Activated CD8-positive, alpha-beta memory T cell treated with anti-CD3 and anti-CD28 coated beads for 4 hours (primary cell): ENCODE data around the gene ZNF595.
"Not testable (repeated sequence)": the region's sequence is repeated elsewhere in the genome, so short reads cannot be mapped to it uniquely, and the experiment has no call there.

ENCODE experiments used
- DNase-seq, 2 donors: peaks; one replicate each; pipeline ENCODE4 v3.0.0-alpha.2; 2020; ENCODE audit warnings: low read depth in 2 of 2

ZNF595 gene

DNA sequence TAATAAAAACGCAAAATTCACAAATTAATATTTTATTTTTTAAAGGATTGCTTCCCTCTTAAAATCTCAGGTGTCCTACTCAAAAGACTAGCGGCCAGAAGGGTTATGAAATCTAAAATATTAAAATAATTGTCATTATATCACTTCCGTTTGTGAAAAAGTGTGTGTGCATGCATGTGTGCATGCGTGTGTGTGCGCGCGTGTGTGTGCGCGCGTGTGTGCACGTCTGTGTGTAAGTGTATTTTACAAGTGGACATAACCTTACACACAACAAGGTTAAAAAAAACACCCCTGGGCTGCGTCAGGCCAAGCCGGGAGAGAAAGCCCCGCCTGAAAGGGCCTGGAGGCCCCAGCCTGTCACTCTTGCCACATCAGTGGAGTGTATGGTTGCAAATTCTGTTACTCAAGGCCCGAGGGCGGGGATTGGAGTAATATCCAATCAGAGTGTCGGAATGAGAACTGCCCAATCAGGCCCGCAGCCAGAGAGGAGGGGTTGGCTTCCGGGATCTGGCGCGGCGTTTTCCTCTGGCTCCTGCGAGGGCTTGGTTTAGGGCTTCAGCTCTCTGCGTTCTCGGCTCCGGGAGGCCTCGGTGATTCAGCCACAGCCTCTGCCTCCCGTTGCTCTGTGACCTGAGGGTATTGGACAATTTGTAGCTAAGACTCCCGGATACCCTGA is at the start of gene ZNF595:
ZNF595 (plus strand) TSS at position 518 of the 676 bp plus-strand sequence. CDS start 168 bp downstream, outside the sequence.
- not testable (repeated sequence) for DNase-seq

DNA sequence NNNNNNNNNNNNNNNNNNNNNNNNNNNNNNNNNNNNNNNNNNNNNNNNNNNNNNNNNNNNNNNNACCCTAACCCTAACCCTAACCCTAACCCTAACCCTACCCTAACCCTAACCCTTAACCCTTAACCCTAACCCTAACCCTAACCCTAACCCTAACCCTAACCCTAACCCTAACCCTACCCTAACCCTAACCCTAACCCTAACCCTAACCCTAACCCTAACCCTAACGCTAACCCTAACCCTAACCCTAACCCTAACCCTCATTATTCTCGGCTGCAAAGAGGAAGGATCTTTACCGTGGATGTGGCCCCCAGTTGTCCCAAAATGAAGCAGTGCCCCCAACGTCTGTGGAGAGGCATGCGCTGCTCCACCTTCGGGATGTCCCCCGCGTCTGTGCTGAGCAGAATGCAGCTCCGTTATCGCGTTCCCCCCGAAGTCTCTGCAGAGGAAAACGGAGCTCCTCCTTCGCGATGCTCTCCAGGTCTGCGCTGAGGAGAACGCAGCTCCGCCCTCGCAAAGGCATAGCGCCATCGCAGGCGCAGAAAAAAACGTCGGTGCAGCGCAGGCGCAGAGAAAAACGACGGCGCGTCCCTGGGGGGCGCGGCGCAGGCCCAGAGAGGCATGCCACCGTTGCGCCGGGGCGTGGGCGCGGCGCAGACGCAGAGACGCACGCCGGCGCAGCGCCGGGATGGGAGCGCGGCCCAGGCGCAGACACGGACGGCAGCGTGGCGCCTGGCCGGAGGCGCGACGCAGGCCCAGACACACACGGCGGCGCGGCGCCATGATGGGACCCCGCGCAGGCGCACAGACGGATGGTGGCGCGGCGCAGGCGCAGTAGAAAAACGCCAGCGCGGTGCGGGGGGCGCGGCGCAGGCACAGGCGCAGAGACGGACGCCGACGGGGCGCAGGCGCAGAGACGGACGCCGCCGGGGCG is 42.9 kb upstream of the ZNF595 start:
- DNase-seq: not testable (repeated sequence)

DNA sequence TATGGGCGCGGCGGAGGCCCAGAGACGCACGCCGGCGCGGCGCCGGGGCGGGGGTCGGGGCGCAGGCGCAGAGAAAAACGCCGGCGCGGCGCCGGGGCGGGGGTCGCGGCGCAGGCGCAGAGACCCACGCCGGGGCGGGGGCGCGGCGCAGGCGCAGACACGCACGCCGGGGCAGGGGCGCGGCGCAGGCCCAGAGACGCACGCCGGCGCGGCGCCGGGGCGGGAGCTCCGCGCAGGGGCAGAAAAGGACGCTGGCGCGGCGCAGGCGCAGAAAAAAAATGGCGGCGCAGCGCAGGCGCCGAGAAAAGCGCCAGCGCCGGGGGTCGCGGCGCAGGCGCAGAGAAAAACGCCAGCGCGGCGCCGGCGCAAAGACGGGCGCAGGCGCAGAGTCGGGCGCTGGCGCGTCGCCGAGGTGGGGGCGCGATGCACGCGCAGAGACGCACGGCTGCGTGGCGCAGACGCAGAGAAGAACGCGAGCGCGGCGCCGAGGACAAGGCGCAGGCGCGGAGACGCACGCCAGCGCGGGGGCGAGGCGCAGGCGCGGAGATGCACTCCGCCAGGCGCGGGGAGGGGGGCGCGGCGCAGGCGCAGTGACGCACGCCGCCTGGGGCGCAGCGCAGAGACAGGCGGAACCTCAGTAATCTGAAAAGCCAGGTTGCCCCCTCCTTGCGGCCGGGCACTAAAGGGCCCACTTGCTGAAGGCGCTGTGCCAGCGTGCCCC is 41.9 kb upstream of the ZNF595 start:
- DNase-seq: not testable (repeated sequence)

DNA sequence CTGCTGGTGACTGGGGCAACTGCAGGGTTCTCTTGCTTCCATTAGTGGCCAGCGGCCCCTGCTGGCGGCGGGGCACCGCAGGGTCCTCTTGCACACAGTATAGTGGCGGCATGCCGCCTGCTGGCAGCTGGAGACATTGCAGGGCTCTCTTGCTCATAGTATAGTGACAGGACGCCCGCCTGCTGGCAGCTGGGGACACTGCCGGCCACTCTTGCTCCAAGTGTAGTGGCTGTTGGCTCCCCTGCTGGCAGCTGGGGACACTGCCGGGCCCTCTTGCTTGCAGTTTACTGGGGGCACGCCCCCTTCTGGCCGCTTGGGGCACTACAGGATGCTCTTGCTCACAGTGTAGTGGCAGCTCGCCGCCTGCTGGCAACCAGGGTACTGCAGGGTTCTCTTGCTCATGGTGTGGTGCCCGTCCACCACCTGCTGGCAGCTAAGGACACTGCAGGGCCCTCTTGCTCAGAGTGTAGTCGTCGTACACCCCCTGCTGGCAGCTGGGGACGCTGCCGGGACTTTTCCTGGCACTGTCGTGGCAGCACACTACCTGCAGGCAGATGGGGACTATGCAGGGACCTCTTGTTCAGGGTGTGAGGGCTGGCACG is 41.2 kb upstream of the ZNF595 start:
- DNase-seq: not testable (repeated sequence)

DNA sequence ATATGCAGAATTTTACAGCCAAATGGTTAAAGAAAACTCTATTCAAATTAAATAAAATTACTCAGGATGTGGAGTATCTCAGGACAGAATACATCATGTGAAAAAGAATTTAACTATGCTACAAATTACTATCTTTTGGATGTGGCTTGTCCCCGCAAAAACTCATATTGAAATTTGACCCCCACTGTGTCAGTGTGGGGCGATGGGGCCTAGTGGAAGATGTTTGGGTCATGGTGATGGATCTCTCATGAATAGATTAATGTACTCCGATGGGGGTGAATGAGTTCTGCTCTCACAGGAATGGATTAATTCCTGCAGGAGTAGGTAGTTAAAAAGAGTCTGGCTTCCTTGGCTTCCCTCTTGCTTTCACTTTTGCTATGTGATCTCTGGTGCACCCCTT is 35.0 kb upstream of the ZNF595 start:
- not testable (repeated sequence) for DNase-seq

DNA sequence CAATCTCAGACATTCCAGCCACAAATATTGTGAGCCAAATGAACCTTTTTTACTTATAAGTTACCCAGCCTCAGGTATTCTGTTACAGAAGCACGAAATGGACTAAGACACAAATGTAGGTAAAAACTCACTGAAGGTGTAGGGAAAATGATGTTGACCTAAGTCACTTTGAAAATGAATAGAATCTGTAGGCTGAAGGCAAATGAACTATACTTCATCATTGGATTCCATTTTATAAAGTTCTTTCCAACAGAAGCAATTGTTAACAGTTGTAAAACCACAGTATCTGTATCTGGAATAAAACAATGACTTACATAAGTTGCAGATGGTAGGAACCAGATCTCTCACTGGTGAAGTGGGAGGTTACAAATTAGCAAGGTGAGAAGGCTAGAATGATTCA is 34.5 kb upstream of the ZNF595 start:
- not testable (repeated sequence) for DNase-seq

DNA sequence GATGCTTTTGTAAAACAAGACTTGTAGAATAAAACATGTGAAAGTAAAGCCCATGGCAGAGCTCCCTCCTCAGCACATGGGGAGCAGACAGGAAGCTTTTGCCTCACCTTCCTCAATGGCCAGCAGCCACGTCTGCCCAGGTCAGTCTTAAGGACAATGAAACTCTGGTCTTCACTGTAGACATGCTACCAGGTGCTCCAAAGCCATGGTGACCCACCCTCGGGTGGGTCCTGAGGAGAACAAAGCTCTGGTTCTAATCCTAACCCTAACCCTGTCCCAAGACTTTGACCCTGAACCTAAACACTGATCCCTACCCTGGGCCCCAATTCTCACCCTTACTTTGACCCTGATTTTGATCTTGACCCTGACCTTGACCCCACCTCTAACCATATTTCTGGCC is 30.2 kb upstream of the ZNF595 start:
- DNase-seq: not testable (repeated sequence)

DNA sequence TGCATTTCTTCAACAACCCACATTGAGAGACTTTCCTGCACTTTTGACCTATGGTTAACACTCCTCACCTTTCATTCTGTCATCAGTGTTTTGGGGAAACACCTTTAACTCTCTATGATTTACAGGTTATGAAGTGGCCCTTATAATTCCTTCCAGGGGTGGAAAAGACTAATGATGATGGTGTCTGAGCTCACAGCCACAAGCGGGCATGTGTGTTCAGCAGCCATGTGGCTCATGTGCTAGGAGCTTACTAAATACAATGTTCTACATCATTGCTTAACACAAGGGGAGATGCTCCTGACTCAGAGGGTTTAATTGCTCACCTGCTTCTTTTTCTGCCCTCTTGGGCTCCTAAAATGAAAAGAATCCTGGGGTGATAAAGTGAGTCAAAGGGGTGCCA is 28.8 kb upstream of the ZNF595 start:
- not testable (repeated sequence) for DNase-seq

DNA sequence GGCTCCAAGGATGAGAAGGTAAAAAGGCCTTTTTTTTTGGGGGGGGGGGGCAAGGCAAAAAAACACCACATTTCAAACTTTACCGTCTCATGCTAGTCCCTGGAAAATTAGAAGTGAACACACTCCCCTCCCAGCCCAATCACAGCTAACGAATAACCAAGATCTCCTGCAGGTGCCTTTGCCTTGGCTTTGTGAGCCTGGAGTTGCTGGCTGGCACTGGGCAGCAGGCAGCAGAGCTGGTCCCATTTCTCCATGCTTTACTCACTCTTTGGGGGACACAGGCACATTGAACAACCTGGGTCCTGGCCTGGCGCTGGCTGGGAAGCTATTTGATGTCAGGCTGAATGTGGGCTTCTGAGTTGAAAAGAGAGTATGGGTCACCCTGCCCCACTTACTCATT is 25.6 kb upstream of the ZNF595 start:
- DNase-seq: not testable (repeated sequence)

DNA sequence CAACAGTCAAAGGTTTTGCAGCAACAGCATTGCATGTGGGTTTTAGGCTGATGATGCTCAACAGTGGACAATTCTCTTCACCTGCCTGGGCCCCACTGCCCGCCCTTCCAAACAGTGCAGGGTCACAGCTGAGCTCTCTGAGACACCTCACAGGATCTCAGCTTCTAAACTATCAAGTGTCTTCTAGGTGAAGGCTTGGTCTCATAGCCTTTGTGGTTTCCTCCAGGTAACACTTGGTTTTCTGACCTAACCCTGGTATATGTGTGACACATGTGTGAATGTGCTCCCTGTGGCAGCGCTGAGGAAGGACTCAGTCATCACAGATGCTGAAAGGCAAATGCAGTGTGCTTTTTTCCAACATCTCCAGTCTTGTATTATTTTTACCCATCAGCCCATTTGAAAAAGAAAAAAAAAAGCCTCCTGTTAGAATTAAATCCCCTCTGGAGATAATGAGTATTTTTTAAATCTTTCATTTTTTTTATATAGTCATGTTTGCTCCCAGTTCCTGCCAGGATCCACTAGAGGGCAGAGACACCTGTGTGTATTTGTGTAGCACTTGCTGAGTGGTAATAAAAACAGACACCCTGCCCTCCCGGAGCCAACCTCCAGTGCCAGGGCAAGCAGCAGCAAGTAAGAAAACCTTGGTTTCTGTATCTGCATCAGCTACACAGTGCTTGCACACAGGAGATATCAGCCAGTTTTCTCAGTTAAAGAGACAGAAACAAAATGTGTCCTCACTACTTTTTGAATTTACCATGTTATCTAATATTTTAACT is 24.2 kb upstream of the ZNF595 start:
- not testable (repeated sequence) for DNase-seq

DNA sequence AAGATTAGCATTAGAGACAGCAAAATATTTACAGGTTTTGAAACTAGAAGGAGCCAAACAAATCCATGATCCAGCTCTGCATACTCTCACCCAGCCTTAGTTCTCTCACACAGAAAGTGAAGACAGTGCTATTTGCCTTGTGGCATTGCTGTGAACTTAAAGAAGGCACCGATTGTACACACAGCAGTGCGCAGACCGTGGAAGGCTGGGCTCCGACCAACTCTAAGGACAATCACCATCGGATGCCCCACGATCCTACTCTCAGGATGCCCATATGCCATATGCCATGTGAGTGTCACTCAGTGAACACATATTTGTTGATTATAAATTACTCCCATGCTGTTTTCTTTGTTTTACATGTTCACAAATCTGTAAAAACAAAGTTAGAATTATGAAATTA is 19.8 kb upstream of the ZNF595 start:
- not testable (repeated sequence) for DNase-seq

DNA sequence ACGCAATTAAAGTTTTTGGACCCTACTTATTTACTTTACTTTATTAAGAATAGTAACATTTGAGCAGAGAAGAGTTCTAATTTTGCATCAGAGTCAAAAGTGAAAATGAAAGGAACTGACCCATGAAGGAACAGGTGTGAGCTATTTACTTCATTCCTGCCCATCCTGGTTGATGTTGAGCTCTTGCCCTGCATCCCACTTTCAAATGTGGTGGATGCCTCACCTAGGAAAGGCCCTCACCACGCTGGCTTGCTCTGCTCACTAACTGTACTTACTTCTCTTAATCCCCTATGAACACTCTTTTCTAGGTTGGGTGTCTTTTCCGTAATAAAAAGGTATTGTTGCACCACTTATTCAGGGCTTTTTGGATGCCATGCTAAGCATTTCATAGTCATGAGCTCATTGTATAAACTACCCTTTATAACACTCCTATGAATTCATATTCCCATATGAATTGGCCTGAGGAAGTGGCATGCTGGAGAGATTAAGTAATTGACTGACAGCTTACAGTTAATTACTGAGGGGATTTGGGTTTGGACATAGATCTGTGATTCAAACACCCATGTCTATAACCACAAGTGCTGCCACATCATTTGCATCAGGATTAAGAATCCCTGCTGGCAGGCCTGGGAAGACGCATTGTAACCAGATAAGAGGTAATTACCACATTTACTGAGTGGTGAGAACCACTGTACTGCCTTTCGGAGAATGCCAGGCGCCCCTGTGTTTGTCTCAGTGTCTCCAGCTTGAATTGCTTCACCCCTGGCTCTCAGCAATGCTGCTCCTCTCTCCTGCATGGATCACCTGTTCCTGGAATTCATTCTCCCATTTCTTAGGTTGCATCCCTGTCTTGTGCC is 16.3 kb upstream of the ZNF595 start:
- not testable (repeated sequence) for DNase-seq

DNA sequence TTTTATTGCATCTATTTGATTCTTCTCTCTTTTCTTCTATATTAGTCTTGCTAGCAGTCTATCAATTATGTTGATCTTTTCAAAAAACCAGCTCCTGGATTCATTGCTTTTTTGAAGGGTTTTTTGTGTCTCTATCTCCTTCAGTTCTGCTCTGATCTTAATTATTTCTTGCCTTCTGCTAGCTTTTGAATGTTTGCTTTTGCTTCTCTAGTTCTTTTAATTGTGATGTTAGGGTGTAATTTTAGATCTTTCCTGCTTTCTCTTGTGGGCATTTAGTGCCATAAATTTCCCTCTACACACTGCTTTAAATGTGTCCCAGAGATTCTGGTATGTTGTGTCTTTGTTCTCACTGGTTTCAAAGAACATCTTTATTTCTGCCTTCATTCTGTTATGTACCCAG is 14.9 kb upstream of the ZNF595 start:
- not testable (repeated sequence) for DNase-seq

DNA sequence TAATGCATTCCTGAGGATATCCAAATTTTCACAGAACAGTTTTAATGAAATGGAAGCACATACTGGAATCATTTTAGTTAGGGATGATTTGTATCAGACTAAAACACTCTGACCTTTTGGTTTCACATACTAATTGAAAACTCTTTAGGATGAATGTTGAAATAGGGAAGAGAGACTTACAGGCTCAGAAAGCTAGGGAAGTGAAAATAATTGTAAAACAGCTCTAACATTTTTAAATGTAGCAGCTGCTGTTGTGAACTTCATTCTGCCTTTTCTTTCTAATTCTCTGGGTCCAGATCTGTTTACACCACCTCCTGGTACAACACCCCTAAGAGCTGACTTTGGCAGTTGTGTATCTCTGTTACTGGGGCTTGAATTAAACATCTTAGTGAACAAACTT is 9.7 kb upstream of the ZNF595 start:
- not testable (repeated sequence) for DNase-seq

DNA sequence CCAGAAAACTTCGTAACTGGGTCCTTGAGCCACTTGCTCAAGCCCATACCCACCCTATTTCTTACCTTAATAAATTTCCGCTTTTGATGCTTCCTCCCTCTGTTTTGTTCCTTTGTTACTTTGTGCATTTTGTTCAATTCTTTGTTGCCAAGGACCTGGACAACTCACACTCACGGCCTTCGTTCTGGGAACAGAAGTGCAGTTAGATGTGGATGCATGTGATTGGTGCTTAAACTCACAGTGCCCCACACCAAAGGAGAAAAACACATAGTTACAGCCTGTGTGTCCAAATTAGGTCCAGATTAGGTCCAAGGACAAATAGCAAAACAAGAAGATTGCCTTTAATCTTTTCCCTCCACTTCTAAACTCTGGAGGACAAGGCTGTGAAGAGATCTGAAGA is 1.9 kb upstream of the ZNF595 start:
- DNase-seq: not testable (repeated sequence)

DNA sequence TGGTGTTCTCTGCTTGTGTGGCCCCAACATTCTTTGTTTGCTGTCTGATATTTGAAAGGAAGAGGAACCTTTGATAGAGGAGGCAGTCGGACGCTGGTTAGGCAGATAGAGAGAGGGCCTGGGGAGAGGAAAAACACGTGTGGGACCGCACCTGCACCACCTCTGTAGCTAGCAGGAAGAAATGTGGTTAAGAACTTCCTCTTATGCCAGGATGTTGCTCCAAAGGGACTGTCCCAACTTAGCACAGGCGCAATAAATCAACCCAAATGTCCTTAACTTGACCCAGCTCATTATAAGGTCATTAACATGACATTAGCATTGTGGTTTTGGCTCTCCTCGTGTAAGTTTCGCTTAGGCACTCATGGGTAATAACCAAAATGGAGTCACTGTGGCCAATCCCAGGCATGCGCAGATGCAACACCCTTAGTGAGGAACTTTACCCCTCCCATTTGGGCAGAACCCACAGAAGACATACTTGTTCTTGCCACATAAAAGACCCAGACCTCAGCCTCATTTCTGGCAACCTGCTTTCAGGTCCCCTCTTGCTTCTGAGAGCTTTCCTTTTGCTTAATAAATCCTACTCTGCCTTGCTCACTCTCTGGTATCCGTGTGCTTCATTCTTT is 1.4 kb upstream of the ZNF595 start:
- DNase-seq: not testable (repeated sequence)

DNA sequence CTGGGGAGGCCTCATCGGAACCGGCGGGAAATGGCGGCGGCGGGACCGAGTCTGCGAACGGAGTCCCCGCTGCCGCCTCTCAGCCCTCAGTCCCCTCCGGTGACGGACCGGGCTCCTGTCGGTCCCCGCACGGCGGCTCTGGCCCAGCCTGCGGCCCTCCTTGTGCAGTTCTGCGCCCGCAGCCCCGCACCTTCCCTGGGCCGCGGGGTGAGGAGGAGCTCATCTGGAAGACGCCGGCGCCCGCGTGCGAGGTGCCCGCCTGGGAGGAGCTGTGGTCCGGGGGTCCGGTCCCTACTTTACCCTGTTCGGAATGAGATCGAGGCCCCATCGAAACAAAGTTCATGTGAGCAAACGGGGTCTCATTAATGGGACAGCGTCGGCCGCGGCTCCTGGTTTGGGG is 400 bp downstream of the ZNF595 start:
- not testable (repeated sequence) for DNase-seq

DNA sequence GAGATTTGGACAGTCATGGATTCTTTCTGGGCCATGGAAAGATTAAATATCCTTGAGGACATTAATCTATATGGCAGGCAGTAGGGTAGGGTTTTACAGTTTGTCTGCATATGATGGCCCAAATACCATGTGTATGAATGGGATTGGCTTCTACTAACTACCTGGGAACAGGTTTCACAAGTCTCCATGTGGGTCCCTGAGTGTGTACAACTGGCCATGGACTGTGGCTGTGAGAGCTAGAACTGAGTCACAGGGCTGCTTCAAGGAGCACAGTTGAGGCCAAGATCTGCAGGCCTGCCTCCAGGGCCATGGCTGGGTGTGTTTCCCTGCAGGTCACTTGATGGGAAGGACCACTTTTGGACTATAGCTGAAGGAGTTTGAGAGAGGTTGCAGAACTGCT is 11.6 kb downstream of the ZNF595 start:
- not testable (repeated sequence) for DNase-seq

DNA sequence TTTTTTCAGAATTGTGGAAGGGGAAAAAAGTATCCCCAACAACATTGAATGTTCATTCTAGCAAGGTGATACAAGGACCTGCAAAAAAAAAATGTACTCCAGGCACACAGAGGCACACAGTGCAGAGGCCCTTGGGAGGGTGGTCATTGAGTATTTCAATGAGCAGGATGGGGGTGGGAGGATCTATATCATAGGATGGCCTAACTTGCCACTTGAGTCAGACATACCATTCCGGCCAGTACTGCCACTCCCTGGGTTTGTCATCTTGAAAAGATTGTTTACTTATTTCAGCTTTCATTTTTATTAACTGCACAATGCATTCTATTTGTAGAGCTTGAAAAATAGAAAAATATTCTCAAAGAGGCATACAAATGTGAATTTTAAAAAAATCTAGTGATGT is 18.7 kb downstream of the ZNF595 start:
- DNase-seq: no peak
